Liver (tissue), 3 donors: ENCODE data around the gene PRIM2.

Experiments
- CTCF ChIP-seq: fragments of 150-350 bp; IDR thresholded peaks from 2 replicates; pipeline ENCODE4 v1.5.1; 2017; ENCODE audit warnings: improper control_type of control experiment, low read depth, low read length; ENCODE audit not compliant: missing input control
- GABPA ChIP-seq, 2 donors: IDR thresholded peaks in 1 of 2; conservative IDR thresholded peaks in 1 of 2; 2 replicates each; pipeline ENCODE4 v1.6.1; 2016; ENCODE audit warnings: antibody characterized with exemption in 2 of 2, mild to moderate bottlenecking in 1 of 2, moderate library complexity in 1 of 2
- RAD21 ChIP-seq, 2 donors: IDR thresholded peaks; 2 replicates each; pipeline ENCODE4 v1.6.1; 2016; ENCODE audit warnings: antibody characterized with exemption in 2 of 2, mild to moderate bottlenecking in 2 of 2
- TF ChIP-seq, protein P1 (sequence below): IDR thresholded peaks from 2 replicates; pipeline ENCODE4 v1.6.1; 2016; ENCODE audit warnings: antibody characterized with exemption, mild to moderate bottlenecking
- donor health status: healthy.
- donor health status: healthy.

- TF ChIP-seq, protein P1, sequence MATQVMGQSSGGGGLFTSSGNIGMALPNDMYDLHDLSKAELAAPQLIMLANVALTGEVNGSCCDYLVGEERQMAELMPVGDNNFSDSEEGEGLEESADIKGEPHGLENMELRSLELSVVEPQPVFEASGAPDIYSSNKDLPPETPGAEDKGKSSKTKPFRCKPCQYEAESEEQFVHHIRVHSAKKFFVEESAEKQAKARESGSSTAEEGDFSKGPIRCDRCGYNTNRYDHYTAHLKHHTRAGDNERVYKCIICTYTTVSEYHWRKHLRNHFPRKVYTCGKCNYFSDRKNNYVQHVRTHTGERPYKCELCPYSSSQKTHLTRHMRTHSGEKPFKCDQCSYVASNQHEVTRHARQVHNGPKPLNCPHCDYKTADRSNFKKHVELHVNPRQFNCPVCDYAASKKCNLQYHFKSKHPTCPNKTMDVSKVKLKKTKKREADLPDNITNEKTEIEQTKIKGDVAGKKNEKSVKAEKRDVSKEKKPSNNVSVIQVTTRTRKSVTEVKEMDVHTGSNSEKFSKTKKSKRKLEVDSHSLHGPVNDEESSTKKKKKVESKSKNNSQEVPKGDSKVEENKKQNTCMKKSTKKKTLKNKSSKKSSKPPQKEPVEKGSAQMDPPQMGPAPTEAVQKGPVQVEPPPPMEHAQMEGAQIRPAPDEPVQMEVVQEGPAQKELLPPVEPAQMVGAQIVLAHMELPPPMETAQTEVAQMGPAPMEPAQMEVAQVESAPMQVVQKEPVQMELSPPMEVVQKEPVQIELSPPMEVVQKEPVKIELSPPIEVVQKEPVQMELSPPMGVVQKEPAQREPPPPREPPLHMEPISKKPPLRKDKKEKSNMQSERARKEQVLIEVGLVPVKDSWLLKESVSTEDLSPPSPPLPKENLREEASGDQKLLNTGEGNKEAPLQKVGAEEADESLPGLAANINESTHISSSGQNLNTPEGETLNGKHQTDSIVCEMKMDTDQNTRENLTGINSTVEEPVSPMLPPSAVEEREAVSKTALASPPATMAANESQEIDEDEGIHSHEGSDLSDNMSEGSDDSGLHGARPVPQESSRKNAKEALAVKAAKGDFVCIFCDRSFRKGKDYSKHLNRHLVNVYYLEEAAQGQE: no peak
- TF ChIP-seq RAD21 (IDR thresholded peaks at IDR 0.05): no peak
- TF ChIP-seq CTCF: no peak
- TF ChIP-seq GABPA (IDR thresholded peaks at IDR 0.05 in 1 of 2, conservative IDR thresholded peaks at IDR 0.05 in 1 of 2): no peak
Observed at GRCh38 chr6:57305761-57306160, 11.7 kb upstream of the PRIM2 start.
